Immature natural killer cell (primary cell): Measurements from ENCODE around the gene C5AR1. TPM values are rescaled to one million over a fixed set of nuclear protein-coding genes. Genes with fewer than 3 reads are reported as not detected.
"Not testable (repeated sequence)": the region's sequence is repeated elsewhere in the genome, so short reads cannot be mapped to it uniquely, and the experiment has no call there.

Source experiments
- DNase-seq, 3 donors: peaks; one replicate each; pipeline ENCODE4 v3.0.0; 2022; ENCODE audit warnings: mixed read lengths in 1 of 3
- H3K27ac Mint-ChIP-seq, 6 donors: one replicate each; pipeline ENCODE4 v1.8.0; 2020; ENCODE audit warnings: mixed read lengths in 6 of 6, mild to moderate bottlenecking in 5 of 6, inconsistent platforms in 4 of 6, moderate library complexity in 3 of 6
- H3K27me3 Mint-ChIP-seq, 3 donors: one replicate each; pipeline ENCODE4 v1.8.0; 2020 to 2021; ENCODE audit warnings: low read depth in 3 of 3, mild to moderate bottlenecking in 3 of 3, mixed read lengths in 3 of 3, moderate library complexity in 3 of 3, inconsistent platforms in 1 of 3
- H3K36me3 Mint-ChIP-seq, 3 donors: one replicate each; pipeline ENCODE4 v1.8.0; 2020; ENCODE audit warnings: mixed read lengths in 3 of 3, inconsistent platforms in 2 of 3, mild to moderate bottlenecking in 2 of 3
- H3K4me1 Mint-ChIP-seq, 2 donors: one replicate each; pipeline ENCODE4 v1.8.0; 2020; ENCODE audit warnings: inconsistent platforms in 2 of 2, mild to moderate bottlenecking in 2 of 2, mixed read lengths in 2 of 2, moderate library complexity in 1 of 2
- H3K4me3 Mint-ChIP-seq, 5 donors: one replicate each; pipeline ENCODE4 v1.8.0; 2020; ENCODE audit warnings: mild to moderate bottlenecking in 5 of 5, mixed read lengths in 5 of 5, inconsistent platforms in 3 of 5, moderate library complexity in 3 of 5
- H3K9me3 Mint-ChIP-seq, 6 donors: one replicate each; pipeline ENCODE4 v1.8.0; 2020; ENCODE audit warnings: mild to moderate bottlenecking in 6 of 6, mixed read lengths in 6 of 6, inconsistent platforms in 4 of 6, moderate library complexity in 3 of 6
- polyA plus RNA-seq, 3 donors: library from polyadenylated mRNA; unstranded; fragments of 300-500 nt; fragmentation: Illumina TruSeq; gene quantifications; one replicate each; pipeline ENCODE4 v1.2.3, GENCODE V29; 2021

C5AR1 gene
- polyA plus RNA-seq, 3 donors from 2014 or later, result 0.16 to 0.36 TPM; not detected in 1

DNA sequence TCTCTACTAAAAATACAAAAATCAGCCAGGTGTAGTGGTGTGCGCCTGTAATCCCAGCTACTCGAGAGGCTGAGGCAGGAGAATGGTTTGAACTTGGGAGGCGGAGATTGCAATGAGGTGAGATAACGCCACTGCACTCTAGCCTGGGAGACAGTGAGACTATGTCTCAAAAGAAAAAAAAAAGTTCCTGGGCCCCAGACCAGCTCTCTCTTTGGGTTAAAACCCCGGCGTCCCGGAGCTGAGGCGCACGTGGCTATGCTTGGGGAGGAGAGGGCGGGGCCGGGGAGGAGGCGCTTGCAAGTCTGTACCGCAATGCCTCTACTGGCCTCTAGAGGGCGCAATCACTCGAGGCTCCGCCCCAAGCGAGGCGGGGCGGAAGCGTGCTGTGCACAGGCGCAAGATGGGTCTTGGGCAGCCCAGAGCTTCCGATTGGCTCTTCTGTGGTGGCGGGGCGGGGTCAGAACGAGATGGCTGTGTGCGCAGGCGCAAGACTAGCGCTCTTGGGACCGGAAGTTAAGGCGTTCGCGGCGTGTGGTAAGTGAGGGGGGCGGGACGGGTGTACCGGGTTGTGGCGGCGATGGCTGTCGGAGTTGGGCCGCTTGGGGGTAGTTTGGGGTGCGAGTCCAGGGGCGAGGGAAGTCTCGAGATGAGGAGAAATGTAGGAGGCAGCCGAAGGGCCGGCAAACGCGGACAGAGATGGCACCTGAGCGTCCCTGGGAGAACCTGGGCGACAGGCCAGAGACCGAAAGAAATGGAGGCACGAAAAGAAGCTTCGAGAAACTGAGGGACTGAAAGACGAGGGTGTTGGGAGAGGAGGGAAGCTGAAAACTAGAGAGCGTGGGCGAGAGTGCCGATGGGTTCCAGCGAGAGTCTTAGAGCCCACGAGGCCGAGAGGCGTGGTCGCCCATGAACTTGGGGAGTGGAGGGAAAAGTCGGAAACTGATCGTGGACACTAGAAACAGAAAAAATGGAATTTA is 39.4 kb downstream of the C5AR1 start, which contains the start of gene DHX34:
Gene DHX34, plus strand, starts transcription at position 497 of the 977 bp plus-strand sequence. CDS start 3,716 bp downstream, outside the sequence.
- no peaks in the 10 kb centered on the region for H3K9me3 Mint-ChIP-seq
- peak within 1 kb of the TSS; percentile 88 to 98 (median 95) for H3K27ac Mint-ChIP-seq
- H3K27me3 Mint-ChIP-seq, result peaks cover 11 to 16% (median 14%) of the 10 kb centered on the region in 3 donors
- peak within 1 kb of the TSS; percentile 96 to 100 (median 99) for H3K4me3 Mint-ChIP-seq
- peak; percentile 99 to 100 (median 99) for DNase-seq
- H3K36me3 Mint-ChIP-seq, result peaks cover 0 to 11% (median 10%) of the 10 kb centered on the region in 3 donors
- peaks cover 34 to 39% of the 10 kb centered on the region in 2 donors for H3K4me1 Mint-ChIP-seq

DNA sequence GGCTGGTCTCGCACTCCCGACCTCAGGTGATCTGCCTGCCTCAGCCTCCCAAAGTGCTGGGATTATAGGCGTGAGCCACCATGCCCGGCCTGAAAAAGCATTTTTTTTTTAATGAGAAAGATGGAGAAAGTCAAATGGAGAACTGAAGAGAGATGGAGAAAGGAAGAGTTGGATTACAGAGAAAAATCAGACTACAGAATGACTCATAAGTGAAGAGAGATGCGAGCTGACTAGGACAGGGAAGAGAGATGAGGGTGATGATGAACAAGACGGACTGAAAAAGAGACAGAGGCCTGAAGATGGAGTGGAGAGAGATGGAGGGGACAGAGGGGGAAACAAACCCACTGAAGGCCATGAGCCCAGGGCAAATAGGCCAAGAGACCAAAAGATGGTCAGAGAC is 41.0 kb downstream of the C5AR1 start:
- no peak for DNase-seq
- H3K4me3 Mint-ChIP-seq, result peak overlapping the region; percentile 49 to 79 (median 64)
- peaks cover 5 to 22% (median 17%) of the 10 kb centered on the region in 3 donors for H3K36me3 Mint-ChIP-seq
- peaks cover 36 to 45% of the 10 kb centered on the region in 2 donors for H3K4me1 Mint-ChIP-seq
- no peaks in the 10 kb centered on the region for H3K9me3 Mint-ChIP-seq
- H3K27ac Mint-ChIP-seq, result peak overlapping the region in 5 of 6 donors; percentile 35 to 72 (median 51)
- peaks cover 11 to 16% (median 14%) of the 10 kb centered on the region in 3 donors for H3K27me3 Mint-ChIP-seq

DNA sequence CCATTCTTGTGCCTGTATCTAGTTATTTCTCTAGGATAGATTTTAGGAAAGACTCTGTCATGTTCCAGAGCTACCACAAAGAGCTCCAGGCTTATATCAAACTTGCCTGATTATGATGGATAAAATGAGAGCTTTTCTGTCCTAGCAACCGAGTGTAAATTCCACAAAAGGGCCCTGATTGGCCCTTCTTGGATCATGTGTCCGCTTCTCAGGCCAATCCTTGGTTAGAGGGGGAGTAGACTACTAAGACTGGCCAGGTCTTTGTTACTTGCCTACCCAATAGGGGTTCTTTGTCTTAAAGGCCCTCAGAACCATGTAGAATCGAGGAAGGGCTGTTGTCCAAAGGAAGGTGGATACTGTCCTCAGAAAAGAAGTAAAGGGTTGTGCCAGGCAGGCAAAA is 41.9 kb downstream of the C5AR1 start:
- Mint-ChIP-seq H3K36me3 (peaks cover 9 to 30% (median 24%) of the 10 kb centered on the region in 3 donors), H3K27me3 (peaks cover 11 to 16% (median 14%) of the 10 kb centered on the region in 3 donors), H3K4me3 (peak overlapping the region in 4 of 5 donors; percentile 25 to 59 (median 36)), H3K27ac (peak overlapping the region in 4 of 6 donors; percentile 49 to 74 (median 65)), H3K9me3 (no peaks in the 10 kb centered on the region), H3K4me1 (peaks cover 36 to 45% of the 10 kb centered on the region in 2 donors)
- DNase-seq, result no peak

DNA sequence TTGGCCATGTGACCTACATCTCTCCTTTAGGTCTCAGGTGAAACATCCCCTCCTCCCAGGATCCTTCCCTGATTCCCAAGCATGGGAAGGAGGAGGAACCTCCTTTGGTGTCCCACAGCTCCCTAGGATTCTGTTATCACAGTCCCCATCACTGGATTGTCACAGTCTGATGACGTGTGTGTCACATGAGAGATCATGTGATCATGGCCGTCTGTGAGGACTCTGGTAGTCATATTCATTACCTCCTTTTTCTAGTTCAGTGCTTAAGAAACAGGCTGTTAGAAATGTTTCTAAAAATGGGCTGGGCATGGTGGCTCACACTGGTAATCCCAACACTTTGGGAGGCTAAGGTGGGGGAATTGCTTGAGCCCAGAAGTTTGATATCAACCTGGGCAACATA is 42.4 kb downstream of the C5AR1 start:
- Mint-ChIP-seq H3K4me3 (peak overlapping the region in 1 of 5 donors; percentile 59), H3K4me1 (peaks cover 36 to 45% of the 10 kb centered on the region in 2 donors)

DNA sequence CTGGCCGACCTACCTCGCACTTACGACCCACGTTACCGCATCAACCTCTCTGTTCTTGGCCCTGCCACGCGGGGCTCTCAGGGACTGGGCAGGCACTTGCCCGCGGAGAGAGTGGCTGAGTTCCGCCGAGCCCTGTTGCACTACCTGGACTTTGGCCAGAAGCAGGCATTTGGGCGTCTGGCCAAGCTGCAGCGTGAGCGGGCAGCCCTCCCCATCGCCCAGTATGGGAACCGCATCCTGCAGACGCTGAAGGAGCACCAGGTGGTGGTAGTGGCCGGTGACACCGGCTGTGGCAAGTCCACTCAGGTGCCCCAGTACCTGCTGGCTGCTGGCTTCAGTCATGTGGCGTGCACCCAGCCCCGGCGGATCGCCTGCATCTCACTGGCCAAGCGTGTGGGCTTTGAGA is 43.6 kb downstream of the C5AR1 start:
- H3K4me1 Mint-ChIP-seq, result peaks cover 36 to 44% of the 10 kb centered on the region in 2 donors
- H3K9me3 Mint-ChIP-seq, result no peaks in the 10 kb centered on the region
- no peak overlapping the region for H3K27ac Mint-ChIP-seq
- peaks cover 11 to 16% (median 13%) of the 10 kb centered on the region in 3 donors for H3K27me3 Mint-ChIP-seq
- peaks cover 21 to 46% (median 34%) of the 10 kb centered on the region in 3 donors for H3K36me3 Mint-ChIP-seq
- no peak overlapping the region for H3K4me3 Mint-ChIP-seq
- no peak for DNase-seq

More for the DNA sequence above, 42.4 kb downstream of the C5AR1 start:
- Mint-ChIP-seq H3K27ac (peak overlapping the region in 5 of 6 donors; percentile 36 to 69 (median 49)), H3K9me3 (no peaks in the 10 kb centered on the region), H3K36me3 (peaks cover 9 to 34% (median 26%) of the 10 kb centered on the region in 3 donors), H3K27me3 (peaks cover 11 to 16% (median 14%) of the 10 kb centered on the region in 3 donors)
- no peak for DNase-seq

DNA sequence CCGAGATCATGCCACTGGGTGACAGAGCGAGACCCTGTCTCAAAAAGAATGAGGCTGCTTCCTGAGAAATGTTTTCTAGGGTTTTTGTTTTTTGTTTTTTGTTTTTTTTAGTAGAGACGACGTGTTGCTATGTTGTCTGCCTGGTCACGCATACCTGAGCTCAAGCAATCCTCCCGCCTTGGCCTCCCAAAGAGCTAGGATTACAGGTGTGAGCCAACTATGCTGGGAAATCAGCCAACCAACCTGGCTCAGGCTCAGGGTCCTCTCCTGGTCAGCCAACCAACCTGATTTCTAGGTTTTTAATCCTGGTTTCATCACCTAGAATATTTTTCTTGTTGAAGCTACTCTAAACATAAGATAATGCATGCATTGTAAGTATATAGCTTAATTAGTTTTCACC is 47.2 kb downstream of the C5AR1 start:
- no peaks in the 10 kb centered on the region for H3K9me3 Mint-ChIP-seq
- peaks cover 0 to 1% (median 0%) of the 10 kb centered on the region in 3 donors for H3K27me3 Mint-ChIP-seq
- no peak overlapping the region for H3K27ac Mint-ChIP-seq
- DNase-seq, result no peak
- peaks cover 9% of the 10 kb centered on the region in 2 donors for H3K4me1 Mint-ChIP-seq
- peaks cover 28 to 64% (median 45%) of the 10 kb centered on the region in 3 donors for H3K36me3 Mint-ChIP-seq
- H3K4me3 Mint-ChIP-seq, result no peak overlapping the region

DNA sequence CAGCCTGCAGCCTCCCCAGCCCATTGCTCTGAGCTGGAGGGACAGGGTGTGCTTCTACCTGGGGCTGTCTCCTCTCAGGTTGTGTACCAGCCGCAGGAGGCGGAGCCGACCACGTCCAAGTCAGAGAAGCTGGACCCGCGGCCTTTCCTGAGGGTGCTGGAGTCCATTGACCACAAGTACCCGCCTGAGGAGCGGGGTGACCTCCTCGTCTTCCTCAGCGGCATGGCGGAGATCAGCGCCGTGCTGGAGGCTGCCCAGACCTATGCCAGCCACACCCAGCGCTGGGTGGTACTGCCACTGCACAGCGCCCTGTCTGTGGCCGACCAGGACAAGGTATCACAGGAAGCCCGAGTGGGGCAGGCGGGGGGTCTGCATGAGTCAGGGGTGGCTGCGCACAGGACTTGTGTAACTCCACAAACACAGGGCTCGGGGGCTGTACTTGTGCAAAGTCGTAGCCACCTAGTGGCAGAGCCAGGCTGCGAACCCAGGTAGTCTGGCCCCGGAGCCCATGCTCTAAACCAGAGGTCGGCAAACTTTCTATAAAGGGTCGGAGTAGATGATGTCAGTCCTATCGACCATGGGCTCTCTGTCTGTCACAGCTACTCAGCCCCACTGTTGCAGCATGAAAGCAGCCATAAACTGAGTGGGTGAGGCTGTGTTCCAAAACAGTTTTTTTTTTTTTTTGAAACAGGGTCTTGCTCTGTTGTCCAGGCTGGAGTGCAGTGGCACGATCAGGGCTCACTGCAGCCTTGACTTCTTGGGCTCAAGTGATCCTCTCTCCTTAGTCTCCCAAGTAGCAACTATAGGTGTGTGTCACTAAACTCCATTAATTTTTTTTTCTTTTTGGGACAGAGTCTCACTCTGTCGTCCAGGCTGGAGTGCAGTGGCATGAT is 48.4 kb downstream of the C5AR1 start:
- DNase-seq, result no peak
- Mint-ChIP-seq H3K36me3 (peaks cover 31 to 60% (median 40%) of the 10 kb centered on the region in 3 donors), H3K4me1 (peaks cover 3 to 6% of the 10 kb centered on the region in 2 donors), H3K9me3 (no peaks in the 10 kb centered on the region), H3K27me3 (peaks cover 0 to 1% (median 0%) of the 10 kb centered on the region in 3 donors), H3K27ac (no peak overlapping the region), H3K4me3 (no peak overlapping the region)

DNA sequence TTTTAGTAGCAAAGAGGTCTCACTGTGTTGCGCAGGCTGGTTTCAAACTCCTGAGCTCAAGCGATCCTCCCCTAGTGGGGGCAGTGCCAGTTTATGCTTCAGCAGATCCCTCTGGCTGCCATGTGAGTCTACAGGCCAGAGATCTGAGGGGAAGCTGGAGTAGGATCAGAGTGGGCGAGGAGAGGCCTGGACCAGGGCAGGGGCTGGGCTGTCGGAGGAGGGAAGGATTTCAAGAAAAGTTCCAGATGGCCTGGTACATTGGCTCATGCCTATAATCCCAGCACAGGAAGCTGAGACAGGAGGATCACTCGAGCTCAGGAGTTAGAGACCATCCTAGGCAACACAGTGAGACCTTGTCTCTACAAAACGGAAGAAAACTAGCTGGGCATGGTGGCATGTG is 49.3 kb downstream of the C5AR1 start:
- peaks cover 31 to 61% (median 39%) of the 10 kb centered on the region in 3 donors for H3K36me3 Mint-ChIP-seq
- no peaks in the 10 kb centered on the region for H3K9me3 Mint-ChIP-seq
- peak overlapping the region in 2 of 6 donors; percentile 17 to 40 for H3K27ac Mint-ChIP-seq
- DNase-seq, result no peak
- peaks cover 0 to 1% (median 0%) of the 10 kb centered on the region in 3 donors for H3K27me3 Mint-ChIP-seq
- peaks cover 3 to 6% of the 10 kb centered on the region in 2 donors for H3K4me1 Mint-ChIP-seq
- H3K4me3 Mint-ChIP-seq, result no peak overlapping the region

DNA sequence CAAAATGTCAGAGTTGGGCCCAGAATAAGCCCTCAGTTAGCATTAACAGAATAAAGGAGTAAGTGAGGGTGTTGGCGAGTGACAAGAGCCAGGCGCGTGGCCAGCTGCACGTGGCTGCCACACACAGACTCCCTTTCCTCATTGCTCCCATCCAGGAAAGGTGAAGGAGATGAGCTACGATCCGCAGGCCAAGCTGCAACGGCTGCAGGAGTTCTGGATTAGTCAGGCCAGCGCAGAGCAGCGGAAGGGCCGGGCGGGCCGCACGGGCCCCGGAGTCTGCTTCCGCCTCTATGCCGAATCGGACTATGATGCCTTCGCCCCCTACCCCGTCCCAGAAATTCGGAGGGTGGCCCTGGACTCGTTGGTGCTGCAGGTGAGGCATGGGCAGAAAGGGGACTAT is 52.7 kb downstream of the C5AR1 start:
- Mint-ChIP-seq H3K36me3 (peaks cover 23 to 47% (median 23%) of the 10 kb centered on the region in 3 donors), H3K27me3 (peaks cover 0 to 1% (median 0%) of the 10 kb centered on the region in 3 donors), H3K9me3 (no peaks in the 10 kb centered on the region), H3K4me3 (no peak overlapping the region), H3K27ac (no peak overlapping the region), H3K4me1 (peaks cover 0 to 1% of the 10 kb centered on the region in 2 donors)
- DNase-seq, result no peak

DNA sequence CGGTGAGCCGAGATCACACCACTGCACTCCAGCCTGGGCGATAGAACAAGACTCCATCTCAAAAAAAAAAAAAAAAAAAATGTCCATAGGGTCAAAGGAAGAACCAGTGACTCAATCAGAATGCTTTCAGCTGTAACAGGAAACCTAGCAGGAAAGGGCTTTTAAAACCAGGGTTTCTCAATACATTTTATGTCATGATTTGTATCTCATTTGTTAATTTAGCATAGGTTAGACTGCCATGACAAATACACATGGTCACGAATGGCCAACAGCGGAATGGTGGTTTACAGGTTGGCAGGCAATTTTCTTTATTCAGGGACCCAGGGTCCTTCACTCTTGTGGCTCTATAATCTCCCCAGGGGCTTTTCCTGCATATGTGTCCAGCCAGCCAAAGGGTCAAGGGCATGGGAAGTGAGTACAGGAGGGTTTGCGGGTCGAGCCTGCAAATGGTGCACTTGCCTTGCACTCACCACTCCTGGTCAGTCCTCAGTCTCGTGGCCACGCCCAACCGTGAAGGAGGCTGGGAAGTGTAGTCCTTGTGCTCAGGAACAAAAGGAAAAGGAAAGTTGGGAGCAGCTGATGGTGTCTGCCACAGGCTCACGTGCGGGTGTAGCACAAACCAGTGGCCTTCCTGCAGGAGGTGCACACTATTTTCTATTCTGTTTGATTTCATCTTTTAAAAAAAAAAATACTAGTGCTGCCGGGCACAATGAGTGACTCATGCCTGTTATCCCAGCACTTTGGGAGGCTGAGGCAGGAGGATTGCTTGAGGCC is 54.3 kb downstream of the C5AR1 start:
- Mint-ChIP-seq H3K36me3 (peaks cover 12 to 35% (median 15%) of the 10 kb centered on the region in 3 donors), H3K4me1 (peaks cover 0 to under 1% of the 10 kb centered on the region in 2 donors), H3K4me3 (no peak overlapping the region), H3K27ac (peak overlapping the region in 1 of 6 donors; percentile 73), H3K27me3 (no peaks in the 10 kb centered on the region), H3K9me3 (no peaks in the 10 kb centered on the region)
- no peak for DNase-seq

DNA sequence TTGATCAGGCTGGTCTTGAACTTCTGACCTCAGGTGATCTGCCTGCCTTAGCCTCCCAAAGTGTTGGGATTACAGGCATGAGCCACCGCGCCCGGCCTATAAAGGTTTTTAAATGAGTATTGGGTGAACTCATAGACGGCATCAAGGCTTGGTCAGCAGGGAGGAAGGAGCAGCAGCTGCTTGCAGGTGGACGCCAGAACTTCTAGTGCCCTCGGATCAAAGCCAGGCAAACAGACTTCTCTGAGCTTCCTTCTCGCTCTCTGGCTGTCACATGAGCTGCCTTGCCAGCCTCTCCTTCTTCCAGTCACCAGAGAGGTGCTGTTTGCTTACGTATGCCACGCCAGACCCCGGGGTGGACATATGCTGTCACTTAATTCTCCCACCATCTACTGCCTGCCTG is 55.8 kb downstream of the C5AR1 start:
- not testable (repeated sequence) for H3K4me1 Mint-ChIP-seq, H3K27ac Mint-ChIP-seq, H3K4me3 Mint-ChIP-seq, DNase-seq, H3K9me3 Mint-ChIP-seq, H3K27me3 Mint-ChIP-seq
- H3K36me3 Mint-ChIP-seq, result peaks cover 11 to 41% (median 13%) of the 10 kb centered on the region in 3 donors

DNA sequence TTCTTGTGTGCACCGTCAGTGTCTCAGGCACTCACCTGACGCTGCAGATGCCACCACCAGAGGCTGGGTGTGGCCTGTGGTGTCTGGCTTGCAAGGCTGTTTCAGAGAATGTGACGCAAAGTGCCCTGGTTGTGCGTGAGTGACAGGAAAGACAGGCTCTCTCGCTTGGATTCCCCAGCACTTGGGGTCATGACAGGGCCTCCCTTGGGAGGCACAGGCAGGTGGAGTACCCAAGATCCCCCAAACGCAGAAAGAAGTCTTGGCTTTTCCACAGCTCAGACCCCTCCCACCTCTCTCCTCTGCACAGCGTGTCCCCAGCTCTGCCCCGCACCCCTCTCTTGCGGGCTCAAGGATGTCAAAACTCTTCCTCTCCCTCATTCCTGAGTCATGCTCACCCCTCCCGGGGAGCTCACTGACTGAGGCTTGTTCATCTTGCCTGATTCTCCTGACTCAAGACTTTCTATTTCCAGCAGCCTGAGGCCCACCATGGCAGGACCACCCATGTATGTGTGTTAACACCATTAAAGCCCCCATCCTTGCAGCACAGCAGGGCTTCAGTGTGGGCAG is 60.5 kb downstream of the C5AR1 start:
- peaks cover 9 to 29% (median 11%) of the 10 kb centered on the region in 3 donors for H3K36me3 Mint-ChIP-seq
- H3K27me3 Mint-ChIP-seq, result no peaks in the 10 kb centered on the region
- H3K9me3 Mint-ChIP-seq, result no peaks in the 10 kb centered on the region
- H3K4me1 Mint-ChIP-seq, result peaks cover 0 to 2% of the 10 kb centered on the region in 2 donors
- no peak overlapping the region for H3K27ac Mint-ChIP-seq
- no peak overlapping the region for H3K4me3 Mint-ChIP-seq
- no peak for DNase-seq
